Motor neuron (in vitro differentiated cells): Measurements from ENCODE around the gene ZBTB7A. TPM values are rescaled to one million over a fixed set of nuclear protein-coding genes. Genes with fewer than 3 reads are reported as not detected.
"Not testable (repeated sequence)": the region's sequence is repeated elsewhere in the genome, so short reads cannot be mapped to it uniquely, and the experiment has no call there.

Source experiments
- ATAC-seq, 8 experiments: fragments of 200-7000 bp; cut with Tn5 transposase; replicated peaks in 6 of 8; 2 replicates each; pipeline ENCODE4 v1.8.0; 2021; ENCODE audit warnings: mild to moderate bottlenecking in 8 of 8, moderate library complexity in 8 of 8
- H3K27ac ChIP-seq, 2 donors: fragments of 250-450 bp; sonication (Bioruptor Pico); 2 replicates each; pipeline ENCODE4 v1.9.0; 2021; ENCODE audit warnings: antibody characterized with exemption in 2 of 2, mild to moderate bottlenecking in 2 of 2, moderate library complexity in 1 of 2
- H3K4me1 ChIP-seq, 2 donors: fragments of 250-450 bp; sonication (Bioruptor Pico); replicated peaks in 1 of 2; 2 replicates each; pipeline ENCODE4 v1.6.1; 2021; ENCODE audit warnings: antibody characterized with exemption in 2 of 2, mild to moderate bottlenecking in 2 of 2, moderate library complexity in 1 of 2
- H3K4me3 ChIP-seq, 5 donors: fragments of 250-450 bp; sonication (Bioruptor Pico); 2 replicates each; pipeline ENCODE4 v1.9.0; 2021; ENCODE audit warnings: antibody characterized with exemption in 5 of 5, mild to moderate bottlenecking in 5 of 5, moderate library complexity in 4 of 5
- WGBS, 10 experiments: fragments of 450-650 bp; shearing (Covaris generic); methylation state at CpG; one replicate each; pipeline ENCODE4 v1.0.0; 2022; 5-methylcytosine and 5-hydroxymethylcytosine counted together
- in situ Hi-C, 9 experiments: fragments of 400-800 bp; cut with MboI; loops; one replicate each; pipeline ENCODE4 v1.15.0; 2021; ENCODE audit warnings: low sequenced_read_pairs in 9 of 9, low pct_unique_long_range_greater_than_20kb in 2 of 9; ENCODE audit not compliant: unreplicated experiment in 9 of 9
- total RNA-seq, 8 experiments: library from RNA; unstranded; fragments of 300-600 nt; gene quantifications; 2 replicates each; pipeline versions ENCODE4 v1.2.3 to v1.2.4, GENCODE V29; 2022

The ZBTB7A gene
- total RNA-seq, 8 experiments from 2014 or later, result 1.6 to 13.5 (median 4.1) TPM

GRCh38 chr19:4007836-4008539 is 58.7 kb downstream of the ZBTB7A start:
- 0% methylated on average over 1 to 4 of the region's 55 CpGs; no CpG with 5 or more reads in 5 of the 10 experiments for WGBS, 10 experiments
- H3K27ac ChIP-seq, result peak overlapping the region; percentile 82 to 88
- H3K4me1 ChIP-seq, result peaks cover 21 to 24% of the 10 kb centered on the region in 2 donors
- in situ Hi-C loops, result no loop called here
- H3K4me3 ChIP-seq, result peak overlapping the region; percentile 73 to 99 (median 90)
- peak in 4 of 8 experiments; percentile 2 to 7 (median 7) for ATAC-seq

GRCh38 chr19:4007021-4007835 is 59.5 kb downstream of the ZBTB7A start, which contains the start of gene PIAS4:
Gene PIAS4 (plus strand): TSS chr19:4007736. CDS start chr19:4007761, 25 bp downstream.
- 0 to 1% (median 0%) methylated on average over 1 to 16 of the region's 91 CpGs; no CpG with 5 or more reads in 6 of the 10 experiments for WGBS, 10 experiments
- in situ Hi-C loops, result no loop called here
- peak; percentile 85 to 94 (median 94) for ATAC-seq
- peak within 1 kb of the TSS; percentile 73 to 99 (median 90) for H3K4me3 ChIP-seq
- peak within 1 kb of the TSS; percentile 89 to 94 for H3K27ac ChIP-seq
- H3K4me1 ChIP-seq, result peaks cover 21 to 24% of the 10 kb centered on the region in 2 donors

GRCh38 chr19:4005436-4005835 is 61.3 kb downstream of the ZBTB7A start:
- H3K4me1 ChIP-seq, result peaks cover 20 to 21% of the 10 kb centered on the region in 2 donors
- WGBS, 10 experiments, result 92 to 100% (median 97%) methylated on average over 1 to 6 of the region's 9 CpGs
- ATAC-seq, H3K4me3 ChIP-seq, H3K27ac ChIP-seq, in situ Hi-C loops: not testable (repeated sequence)

- ATAC-seq, H3K4me1 ChIP-seq, in situ Hi-C loops, H3K4me3 ChIP-seq, H3K27ac ChIP-seq: not testable (repeated sequence)
- 53 to 100% (median 88%) methylated on average over 1 to 4 of the region's 5 CpGs; no CpG with 5 or more reads in 3 of the 10 experiments for WGBS, 10 experiments
These were observed 65.9 kb downstream of the ZBTB7A start for GRCh38 chr19:4000798-4001197.

DNA sequence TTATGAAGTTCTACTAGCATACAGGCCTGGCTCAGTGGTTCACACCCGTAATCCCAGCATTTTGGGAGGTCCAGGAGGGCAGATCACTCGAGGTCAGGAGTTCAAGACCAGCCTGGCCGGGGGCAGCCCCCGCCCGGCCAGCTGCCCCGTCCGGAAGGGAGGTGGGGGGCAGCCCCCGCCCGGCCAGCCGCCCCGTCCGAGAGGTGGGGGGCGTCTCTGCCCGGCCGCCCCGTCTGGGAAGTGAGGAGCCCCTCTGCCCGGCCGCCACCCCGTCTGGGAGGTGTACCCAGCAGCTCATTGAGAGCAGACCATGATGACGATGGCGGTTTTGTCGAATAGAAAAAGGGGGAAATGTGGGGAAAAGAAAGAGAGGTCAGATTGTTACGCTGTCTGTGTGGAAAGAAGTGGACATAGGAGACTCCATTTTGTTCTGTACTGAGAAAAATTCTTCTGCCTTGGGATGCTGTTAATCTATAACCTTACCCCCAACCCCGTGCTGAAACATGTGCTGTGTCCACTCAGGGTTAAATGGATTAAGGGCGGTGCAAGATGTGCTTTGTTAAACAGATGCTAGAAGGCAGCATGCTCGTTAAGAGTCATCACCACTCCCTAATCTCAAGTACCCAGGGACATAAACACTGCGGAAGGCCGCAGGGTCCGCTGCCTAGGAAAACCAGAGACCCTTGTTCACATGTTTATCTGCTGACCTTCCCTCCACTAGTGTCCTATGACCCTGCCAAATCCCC is 67.9 kb downstream of the ZBTB7A start:
- ATAC-seq, H3K4me1 ChIP-seq, H3K27ac ChIP-seq, H3K4me3 ChIP-seq, in situ Hi-C loops: not testable (repeated sequence)
- WGBS, 10 experiments, result 0 to 100% (median 79%) methylated on average over 1 to 5 of the region's 29 CpGs; no CpG with 5 or more reads in 3 of the 10 experiments

DNA sequence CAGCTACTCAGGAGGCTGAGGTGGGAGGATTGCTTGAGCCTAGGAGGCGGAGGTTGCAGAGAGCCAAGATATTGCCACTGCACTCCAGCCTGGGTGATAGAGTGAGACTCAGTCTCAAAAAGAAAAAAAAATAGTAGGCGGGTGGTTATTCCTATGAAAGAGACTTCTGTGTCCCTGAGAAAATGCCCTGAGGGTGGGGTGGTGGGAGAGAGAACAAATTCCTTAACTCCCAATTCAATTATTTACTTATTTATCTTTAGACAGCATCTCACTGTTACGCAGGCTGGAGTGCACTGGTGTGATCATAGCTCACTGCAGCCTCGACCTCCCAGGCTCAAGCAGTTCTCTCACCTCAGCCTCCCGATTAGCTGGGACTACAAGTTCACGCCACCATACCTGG is 71.1 kb downstream of the ZBTB7A start:
- Histone ChIP-seq H3K27ac (no peak overlapping the region), H3K4me3 (no peak overlapping the region), H3K4me1 (no peaks in the 10 kb centered on the region)
- in situ Hi-C loops, result no loop called here
- WGBS, 10 experiments, result 10 to 100% (median 82%) methylated on average over 1 to 6 of the region's 6 CpGs; no CpG with 5 or more reads in 1 of the 10 experiments
- ATAC-seq, result peak in 3 of 8 experiments; percentile 19 to 79 (median 46)

Other genes with a start within 250 kb of the ZBTB7A start
- gene ZFR2, start 197.9 kb downstream of the ZBTB7A start, total RNA-seq, result 10 to 100 TPM in 1 of 8 experiments, 1 to 10 TPM in 6, under 1 TPM in 1; 0.36 to 11.7 (median 7.2) TPM
- 10 to 100 TPM in 5 of 8 experiments, under 1 TPM in 2, not detected in 1; 0.10 to 58.2 (median 48.6) TPM for gene ATCAY, start 186.2 kb downstream of the ZBTB7A start, total RNA-seq
- not detected for gene NMRK2, start 133.8 kb downstream of the ZBTB7A start, total RNA-seq
- 10 to 100 TPM; 42.4 to 63.4 (median 50.8) TPM for gene DAPK3, start 95.8 kb downstream of the ZBTB7A start, total RNA-seq
- 1,000 to 10,000 TPM; 3,034 to 7,601 (median 4,897) TPM for gene EEF2, start 81.4 kb downstream of the ZBTB7A start, total RNA-seq
- 10 to 100 TPM; 11.6 to 31.8 (median 22.6) TPM for gene PIAS4, start 59.2 kb downstream of the ZBTB7A start, total RNA-seq
- 100 to 1,000 TPM in 4 of 8 experiments, 10 to 100 TPM in 4; 77.0 to 159 (median 99.6) TPM for gene MAP2K2, start 57.2 kb upstream of the ZBTB7A start, total RNA-seq
- under 1 TPM in 5 of 8 experiments, not detected in 3; 0.08 to 0.59 (median 0.20) TPM for gene CREB3L3, start 86.7 kb upstream of the ZBTB7A start, total RNA-seq
- 10 to 100 TPM; 20.7 to 30.7 (median 22.4) TPM for gene SIRT6, start 115.7 kb upstream of the ZBTB7A start, total RNA-seq
- gene ANKRD24, start 115.8 kb upstream of the ZBTB7A start, total RNA-seq, result 1 to 10 TPM in 5 of 8 experiments, under 1 TPM in 3; 0.29 to 4.0 (median 1.2) TPM
- gene EBI3, start 162.6 kb upstream of the ZBTB7A start, total RNA-seq, result 10 to 100 TPM in 1 of 8 experiments, under 1 TPM in 3, not detected in 4; 0.17 to 11.9 (median 0.83) TPM
- 10 to 100 TPM; 12.0 to 26.1 (median 17.4) TPM for gene YJU2, start 180.2 kb upstream of the ZBTB7A start, total RNA-seq
- gene SHD, start 212.4 kb upstream of the ZBTB7A start, total RNA-seq, result 10 to 100 TPM in 4 of 8 experiments, 1 to 10 TPM in 1, under 1 TPM in 2, not detected in 1; 0.21 to 52.7 (median 28.5) TPM
- 1 to 10 TPM in 1 of 8 experiments, under 1 TPM in 4, not detected in 3; 0.29 to 1.2 (median 0.43) TPM for gene TMIGD2, start 235.5 kb upstream of the ZBTB7A start, total RNA-seq
- gene FSD1, start 237.7 kb upstream of the ZBTB7A start, total RNA-seq, result 10 to 100 TPM in 5 of 8 experiments, 1 to 10 TPM in 2, not detected in 1; 5.0 to 43.4 (median 37.2) TPM